SK-N-SH (cell line): ENCODE measurements around the gene AGBL4. TPM values are rescaled to one million over a fixed set of nuclear protein-coding genes. Genes with fewer than 3 reads are reported as not detected.

Experiments
- CTCF ChIA-PET: fragments of 300-600, 350-600 bp; formaldehyde crosslinking; extraction: SDS; loops from one replicate; lab custom pipeline; 2021; lab: Yijun Ruan, JAX
- POLR2A ChIA-PET: fragments of 350-600 bp; sonication (Branson Sonifier 250); formaldehyde crosslinking; extraction: SDS; loops from one replicate; lab custom pipeline; 2020; ENCODE audit warnings: antibody characterized with exemption, inconsistent platforms; lab: Yijun Ruan, JAX
- DNase-seq: peaks from one replicate; pipeline ENCODE4 v3.0.0; 2012
- H2AFZ ChIP-seq: fragments of 200-600 bp; sonication (generic); 2 replicates; pipeline ENCODE4 v1.8.1; 2016; ENCODE audit warnings: antibody characterized with exemption, mild to moderate bottlenecking, low read depth
- H3F3A ChIP-seq: fragments of 200-600 bp; sonication (generic); replicated peaks from 2 replicates; pipeline ENCODE3; 2016; ENCODE audit warnings: antibody characterized with exemption, mild to moderate bottlenecking; ENCODE audit not compliant: insufficient read depth
- H3K27ac ChIP-seq, 2 experiments: fragments of 200-500 bp in 1 of 2; fragments of 200-600 bp in 1 of 2; sonication (Bioruptor generic) in 1 of 2; sonication (generic), shearing (Covaris generic) in 1 of 2; 2 replicates each; pipeline versions ENCODE4 v1.5.1 to v1.6.1; 2014 to 2016; ENCODE audit warnings: low read depth in 2 of 2, inconsistent platforms in 1 of 2, low read length in 1 of 2, mild to moderate bottlenecking in 1 of 2, mixed read lengths in 1 of 2
- H3K27me3 ChIP-seq: fragments of 200-600 bp; sonication (generic), shearing (Covaris generic); 2 replicates; pipeline ENCODE4 v1.6.1; 2016; ENCODE audit warnings: mixed run types; ENCODE audit not compliant: insufficient read depth
- H3K36me3 ChIP-seq, 2 experiments: fragments of 200-500 bp in 1 of 2; fragments of 200-600 bp in 1 of 2; sonication (Bioruptor generic) in 1 of 2; sonication (generic) in 1 of 2; replicated peaks in 1 of 2; 2 replicates each; pipeline versions ENCODE3 to v1.5.1; 2014 to 2016; ENCODE audit warnings: low read length in 1 of 2, mild to moderate bottlenecking in 1 of 2; ENCODE audit not compliant: insufficient read depth in 2 of 2, control insufficient read depth in 1 of 2
- H3K4me1 ChIP-seq, 2 experiments: fragments of 200-500 bp in 1 of 2; fragments of 200-600 bp in 1 of 2; sonication (Bioruptor generic) in 1 of 2; sonication (generic), shearing (Covaris generic) in 1 of 2; 2 replicates each; pipeline versions ENCODE4 v1.5.1 to v1.6.1; 2014 to 2016; ENCODE audit warnings: low read depth in 1 of 2, low read length in 1 of 2, mixed run types in 1 of 2; ENCODE audit not compliant: insufficient read depth in 2 of 2, control insufficient read depth in 1 of 2
- H3K4me2 ChIP-seq: fragments of 200-600 bp; sonication (generic), shearing (Covaris generic); 2 replicates; pipeline ENCODE4 v1.6.1; 2017; ENCODE audit warnings: mixed run types
- H3K4me3 ChIP-seq, 2 experiments: fragments of 200-500 bp in 1 of 2; fragments of 200-600 bp in 1 of 2; sonication (Bioruptor generic) in 1 of 2; sonication (generic), shearing (Covaris generic) in 1 of 2; 2 replicates each; pipeline versions ENCODE4 v1.5.1 to v1.8.1; 2014 to 2016; ENCODE audit warnings: low read depth in 2 of 2, inconsistent platforms in 1 of 2, low read length in 1 of 2, mild to moderate bottlenecking in 1 of 2, mixed read lengths in 1 of 2, moderate library complexity in 1 of 2
- H3K79me2 ChIP-seq: fragments of 200-600 bp; sonication (generic); 2 replicates; pipeline ENCODE4 v1.8.1; 2017; ENCODE audit warnings: mild to moderate bottlenecking; ENCODE audit not compliant: insufficient read depth
- H3K9ac ChIP-seq: fragments of 200-600 bp; sonication (generic); 2 replicates; pipeline ENCODE4 v1.6.1; 2017; ENCODE audit warnings: mixed run types
- H3K9me2 ChIP-seq: fragments of 200-600 bp; sonication (generic); 2 replicates; pipeline ENCODE4 v1.6.1; 2017; ENCODE audit warnings: mixed run types
- H3K9me3 ChIP-seq: fragments of 200-600 bp; sonication (generic); 2 replicates; pipeline ENCODE4 v1.6.1; 2017; ENCODE audit warnings: mixed run types, mild to moderate bottlenecking, moderate library complexity
- H4K20me1 ChIP-seq: fragments of 200-600 bp; sonication (generic); 2 replicates; pipeline ENCODE4 v1.6.1; 2017; ENCODE audit warnings: mild to moderate bottlenecking, mixed run types; ENCODE audit not compliant: insufficient read depth
- CHD2 ChIP-seq: fragments of 150-350 bp; IDR thresholded peaks from 2 replicates; pipeline ENCODE4 v1.6.1; 2018; ENCODE audit warnings: low read length; ENCODE audit not compliant: partially characterized antibody
- ELF1 ChIP-seq: IDR thresholded peaks from 2 replicates; pipeline ENCODE4 v1.4.0; 2012
- EP300 ChIP-seq, 2 experiments: IDR thresholded peaks; 2 replicates each; pipeline versions ENCODE4 v1.4.0 to v1.6.1; 2012; ENCODE audit warnings: borderline replicate concordance in 1 of 2, low read depth in 1 of 2, low read length in 1 of 2
- FOSL2 ChIP-seq: IDR thresholded peaks from 2 replicates; pipeline ENCODE4 v1.4.0; 2012; ENCODE audit warnings: low read depth, mild to moderate bottlenecking, moderate library complexity, borderline replicate concordance
- FOXJ3 ChIP-seq: sonication (generic); formaldehyde crosslinking; IDR thresholded peaks from 2 replicates; pipeline ENCODE4 v1.5.1; 2020; ENCODE audit warnings: mild to moderate bottlenecking, missing genetic modification reagents
- GABPA ChIP-seq: IDR thresholded peaks from 2 replicates; pipeline ENCODE4 v1.4.0; 2012; ENCODE audit warnings: low read depth, mild to moderate bottlenecking
- JUND ChIP-seq: IDR thresholded peaks from 2 replicates; pipeline ENCODE4 v1.4.0; 2012
- MAX ChIP-seq: IDR thresholded peaks from 2 replicates; pipeline ENCODE4 v1.4.0; 2012; ENCODE audit warnings: low read depth
- MXI1 ChIP-seq: IDR thresholded peaks from 2 replicates; pipeline ENCODE4 v1.6.1; 2012; ENCODE audit warnings: mild to moderate bottlenecking, low read depth, low read length, improper control_type of control experiment
- NFIC ChIP-seq: IDR thresholded peaks from 2 replicates; pipeline ENCODE4 v1.4.0; 2012; ENCODE audit warnings: borderline replicate concordance
- NRF1 ChIP-seq: IDR thresholded peaks from 2 replicates; pipeline ENCODE4 v1.6.1; 2012; ENCODE audit warnings: low read depth, mild to moderate bottlenecking, low read length
- RCOR1 ChIP-seq: fragments of 150-350 bp; IDR thresholded peaks from 2 replicates; pipeline ENCODE4 v1.6.1; 2017; ENCODE audit warnings: antibody characterized with exemption, low read length
- REST ChIP-seq: IDR thresholded peaks from 2 replicates; pipeline ENCODE4 v1.6.1; 2012; ENCODE audit warnings: mild to moderate bottlenecking, low read depth, low read length, moderate library complexity
- SIN3A ChIP-seq: IDR thresholded peaks from 2 replicates; pipeline ENCODE4 v1.6.1; 2012; ENCODE audit warnings: low read depth, mild to moderate bottlenecking, low read length, moderate library complexity, borderline replicate concordance
- SMC3 ChIP-seq: IDR thresholded peaks from 2 replicates; pipeline ENCODE4 v1.6.1; 2012; ENCODE audit warnings: low read depth, low read length, improper control_type of control experiment
- WGBS: methylation state at CpG from one replicate; pipeline ENCODE4 v1.1.6; 2017; ENCODE audit warnings: low lambda C conversion rate; 5-methylcytosine and 5-hydroxymethylcytosine counted together
- polyA plus RNA-seq, 3 experiments: library from polyadenylated mRNA; depleted of rRNA; stranded (reverse); fragments of >200 nt; gene quantifications; 2 replicates each; pipeline ENCODE4 v1.2.3, GENCODE V29; 2012
- TF ChIP-seq, protein P1 (sequence below): fragments of 150-350 bp; IDR thresholded peaks from 2 replicates; pipeline ENCODE4 v1.6.1; 2016; ENCODE audit warnings: mild to moderate bottlenecking, low read depth, low read length
- TF ChIP-seq, protein P2 (sequence below): fragments of 150-350 bp; IDR thresholded peaks from 2 replicates; pipeline ENCODE4 v1.6.1; 2017; ENCODE audit warnings: antibody characterized with exemption, low read length, low read depth, borderline replicate concordance

Gene AGBL4
- polyA plus RNA-seq, 1 of the 3 experiments (the other 2 are of a cell fraction), result 0.07 TPM

GRCh38 chr1:49297783-49298182 is 726.0 kb downstream of the AGBL4 start:
- Histone ChIP-seq H3K9me2 (no peaks in the 10 kb centered on the region), H3K4me1 (peaks cover 0 to 8% of the 10 kb centered on the region in 2 experiments; a peak in 1 of 4 replicates), H3K9me3 (no peaks in the 10 kb centered on the region), H2AFZ (no peak overlapping the region), H3K36me3 (no peaks in the 10 kb centered on the region), H3K27me3 (no peaks in the 10 kb centered on the region), H3F3A (no peaks in the 10 kb centered on the region), H3K9ac (no peak overlapping the region), H3K4me3 (no peak overlapping the region), H3K79me2 (no peaks in the 10 kb centered on the region), H4K20me1 (no peaks in the 10 kb centered on the region), H3K27ac (no peak overlapping the region), H3K4me2 (no peak overlapping the region)
- ChIA-PET POLR2A (no interaction called here), CTCF (no interaction called here)
- WGBS, result 62% methylated on average over 4 of the region's 4 CpGs
- TF ChIP-seq SIN3A (no peak), SMC3 (no peak), GABPA (no peak), FOXJ3 (CRISPR knock-in tag) (no peak), EP300 (IDR thresholded peaks at IDR 0.05; ENCODE audit: borderline replicate concordance in 1 of 2, low read depth in 1 of 2, low read length in 1 of 2) (no peak), NRF1 (no peak), NFIC (no peak), MXI1 (no peak), JUND (no peak), FOSL2 (no peak), MAX (no peak), REST (no peak), RCOR1 (no peak)
- TF ChIP-seq, protein P1, sequence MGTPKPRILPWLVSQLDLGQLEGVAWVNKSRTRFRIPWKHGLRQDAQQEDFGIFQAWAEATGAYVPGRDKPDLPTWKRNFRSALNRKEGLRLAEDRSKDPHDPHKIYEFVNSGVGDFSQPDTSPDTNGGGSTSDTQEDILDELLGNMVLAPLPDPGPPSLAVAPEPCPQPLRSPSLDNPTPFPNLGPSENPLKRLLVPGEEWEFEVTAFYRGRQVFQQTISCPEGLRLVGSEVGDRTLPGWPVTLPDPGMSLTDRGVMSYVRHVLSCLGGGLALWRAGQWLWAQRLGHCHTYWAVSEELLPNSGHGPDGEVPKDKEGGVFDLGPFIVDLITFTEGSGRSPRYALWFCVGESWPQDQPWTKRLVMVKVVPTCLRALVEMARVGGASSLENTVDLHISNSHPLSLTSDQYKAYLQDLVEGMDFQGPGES, result no peak
- peak; percentile 5 for DNase-seq

- ChIA-PET CTCF (no interaction called here), POLR2A (no interaction called here)
- Histone ChIP-seq H2AFZ (no peak overlapping the region), H3K36me3 (no peaks in the 10 kb centered on the region), H3K4me3 (no peak overlapping the region), H3K79me2 (no peaks in the 10 kb centered on the region), H3K27me3 (no peaks in the 10 kb centered on the region), H3F3A (no peaks in the 10 kb centered on the region), H3K9ac (no peak overlapping the region), H4K20me1 (no peaks in the 10 kb centered on the region), H3K9me2 (no peaks in the 10 kb centered on the region), H3K9me3 (0 out of 2 replicates have a peak, but pooled peaks cover 4% of the 10 kb centered on the region), H3K4me2 (no peak overlapping the region), H3K4me1 (peaks cover 0 to 8% of the 10 kb centered on the region in 2 experiments; a peak in 1 of 4 replicates), H3K27ac (no peak overlapping the region)
- TF ChIP-seq CHD2 (no peak), MXI1 (no peak), ELF1 (no peak)
- TF ChIP-seq, protein P2, sequence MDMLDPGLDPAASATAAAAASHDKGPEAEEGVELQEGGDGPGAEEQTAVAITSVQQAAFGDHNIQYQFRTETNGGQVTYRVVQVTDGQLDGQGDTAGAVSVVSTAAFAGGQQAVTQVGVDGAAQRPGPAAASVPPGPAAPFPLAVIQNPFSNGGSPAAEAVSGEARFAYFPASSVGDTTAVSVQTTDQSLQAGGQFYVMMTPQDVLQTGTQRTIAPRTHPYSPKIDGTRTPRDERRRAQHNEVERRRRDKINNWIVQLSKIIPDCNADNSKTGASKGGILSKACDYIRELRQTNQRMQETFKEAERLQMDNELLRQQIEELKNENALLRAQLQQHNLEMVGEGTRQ, result no peak
- no peak for DNase-seq
- 69% methylated on average over 2 of the region's 2 CpGs for WGBS
These were observed 729.2 kb downstream of the AGBL4 start for GRCh38 chr1:49294539-49294938.
